Measurements from ENCODE around the gene KATNAL2.

DNA sequence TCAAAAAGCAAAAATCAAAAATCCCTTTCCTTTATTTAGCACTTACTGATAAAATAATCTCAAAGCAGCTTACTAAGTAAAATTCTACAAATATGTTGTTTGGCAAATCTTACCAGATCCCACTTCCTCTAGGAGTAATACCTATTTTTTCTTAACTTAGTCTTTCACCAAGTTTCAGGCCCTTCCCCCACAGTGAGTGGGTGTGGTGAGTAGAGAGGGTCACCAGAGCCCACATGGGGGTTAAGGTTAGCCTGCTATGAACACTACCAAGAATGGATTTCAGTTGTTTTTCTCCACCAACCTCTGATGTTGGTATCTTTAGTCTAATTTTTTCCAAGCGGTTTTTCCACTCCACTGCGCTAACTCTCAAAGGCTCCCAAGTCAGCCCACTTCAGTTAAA, 23.3 kb upstream of the KATNAL2 start:
- TF ChIP-seq CTCF (IDR thresholded peaks at IDR 0.05) (no peak), GABPA (IDR thresholded peaks at IDR 0.05; ENCODE audit: low read depth) (no peak), SIN3A (IDR thresholded peaks at IDR 0.05; ENCODE audit: borderline replicate concordance, low read depth, low read length) (no peak), YY1 (IDR thresholded peaks at IDR 0.05; ENCODE audit: low read depth) (no peak), REST (IDR thresholded peaks at IDR 0.05; ENCODE audit: low read depth, low read length) (no peak), JUND (IDR thresholded peaks at IDR 0.05) (no peak), EP300 (IDR thresholded peaks at IDR 0.05; ENCODE audit: borderline replicate concordance in 1 of 2, low read depth in 1 of 2, low read length in 1 of 2) (no peak), ZBTB33 (IDR thresholded peaks at IDR 0.05; ENCODE audit: borderline replicate concordance, low read depth) (no peak), FOSL2 (IDR thresholded peaks at IDR 0.05; ENCODE audit: borderline replicate concordance, low read depth) (no peak), NRF1 (IDR thresholded peaks at IDR 0.05; ENCODE audit: low read depth, low read length) (no peak), POLR2AphosphoS5 (IDR thresholded peaks at IDR 0.05; ENCODE audit: low read depth, low read length) (no peak), GATA2 (CRISPR knock-in tag; IDR thresholded peaks at IDR 0.05) (no peak), EZH2phosphoT487 (IDR thresholded peaks at IDR 0.05; ENCODE audit: borderline replicate concordance, low read depth) (no peak)
- TF ChIP-seq, protein P1, sequence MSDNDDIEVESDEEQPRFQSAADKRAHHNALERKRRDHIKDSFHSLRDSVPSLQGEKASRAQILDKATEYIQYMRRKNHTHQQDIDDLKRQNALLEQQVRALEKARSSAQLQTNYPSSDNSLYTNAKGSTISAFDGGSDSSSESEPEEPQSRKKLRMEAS (IDR thresholded peaks at IDR 0.05; ENCODE audit: low read depth) = no peak
